NCI-H460 (cell line): Measurements from ENCODE around the gene LRRC8C. TPM values are rescaled to one million over a fixed set of nuclear protein-coding genes. Genes with fewer than 3 reads are reported as not detected.
"Not testable (repeated sequence)": the region's sequence is repeated elsewhere in the genome, so short reads cannot be mapped to it uniquely, and the experiment has no call there.

Source experiments
- DNase-seq: peaks from one replicate; pipeline ENCODE4 v3.0.0-alpha.2; 2016; ENCODE audit warnings: low read depth; ENCODE audit errors: extremely low read depth
- total RNA-seq: library from RNA; depleted of rRNA; stranded (reverse); fragments of >200 nt; shearing (Covaris generic); gene quantifications from 2 replicates; pipeline ENCODE4 v1.2.3, GENCODE V29; 2014

LRRC8C gene
- total RNA-seq, 1 experiment from 2014 or later, result 2.2 TPM

- no peak for DNase-seq
These were observed 68.9 kb downstream of the LRRC8C start for GRCh38 chr1:89701746-89702241.

- no peak for DNase-seq
These were observed 69.7 kb downstream of the LRRC8C start for GRCh38 chr1:89702520-89703045.

- no peak for DNase-seq
These were observed 70.5 kb downstream of the LRRC8C start for GRCh38 chr1:89703469-89703868.

GRCh38 chr1:89704014-89704413 is 71.1 kb downstream of the LRRC8C start:
- DNase-seq, result no peak

- not testable (repeated sequence) for DNase-seq
These were observed 72.0 kb downstream of the LRRC8C start for GRCh38 chr1:89704885-89705284.

- no peak for DNase-seq
These were observed 73.2 kb downstream of the LRRC8C start for GRCh38 chr1:89705901-89706699.

- DNase-seq, result no peak
These were observed 73.7 kb downstream of the LRRC8C start for GRCh38 chr1:89706700-89707012.

GRCh38 chr1:89708751-89709375 is 75.9 kb downstream of the LRRC8C start:
- DNase-seq, result no peak

GRCh38 chr1:89710498-89711139 is 77.7 kb downstream of the LRRC8C start:
- no peak for DNase-seq

- no peak for DNase-seq
These were observed 78.3 kb downstream of the LRRC8C start for GRCh38 chr1:89711140-89711778.

GRCh38 chr1:89712420-89712819 is 79.5 kb downstream of the LRRC8C start:
- DNase-seq, result no peak

GRCh38 chr1:89715677-89716076 is 82.8 kb downstream of the LRRC8C start:
- no peak for DNase-seq

GRCh38 chr1:89719502-89720306 is 86.8 kb downstream of the LRRC8C start:
- no peak for DNase-seq

- DNase-seq, result no peak
These were observed 87.9 kb downstream of the LRRC8C start for GRCh38 chr1:89720839-89721238.

- DNase-seq, result no peak
These were observed 88.4 kb downstream of the LRRC8C start for GRCh38 chr1:89721351-89721750.

- DNase-seq, result no peak
These were observed 90.2 kb downstream of the LRRC8C start for GRCh38 chr1:89723144-89723543.

GRCh38 chr1:89723863-89724262 is 90.9 kb downstream of the LRRC8C start:
- no peak for DNase-seq

GRCh38 chr1:89724369-89725010 is 91.6 kb downstream of the LRRC8C start:
- no peak for DNase-seq

- DNase-seq, result no peak
These were observed 92.1 kb downstream of the LRRC8C start for GRCh38 chr1:89725011-89725370.

- DNase-seq, result no peak
These were observed 92.7 kb downstream of the LRRC8C start for GRCh38 chr1:89725631-89726030.
